ENCODE results near the gene NINJ2.

DNA sequence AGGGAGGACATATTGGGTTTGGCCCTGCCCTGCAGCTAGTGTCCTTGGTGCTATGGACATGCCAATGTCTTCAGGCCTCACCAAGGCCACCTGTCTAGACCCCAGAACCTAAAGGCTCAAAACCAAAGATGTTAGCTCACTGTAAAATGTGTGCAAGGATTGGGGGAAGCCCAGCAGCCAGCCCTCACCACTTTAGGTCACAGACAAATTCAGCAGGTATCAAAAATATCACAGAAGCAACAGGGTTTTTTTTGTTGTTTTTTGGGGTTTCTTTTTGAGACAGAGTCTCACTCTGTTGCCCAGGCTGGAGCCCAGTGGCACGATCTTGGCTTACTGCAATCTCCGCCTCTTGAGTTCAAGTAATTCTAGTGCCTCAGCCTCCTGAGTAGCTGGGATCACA lies 29.0 kb upstream of the NINJ2 start:
- TF ChIP-seq, protein P1, sequence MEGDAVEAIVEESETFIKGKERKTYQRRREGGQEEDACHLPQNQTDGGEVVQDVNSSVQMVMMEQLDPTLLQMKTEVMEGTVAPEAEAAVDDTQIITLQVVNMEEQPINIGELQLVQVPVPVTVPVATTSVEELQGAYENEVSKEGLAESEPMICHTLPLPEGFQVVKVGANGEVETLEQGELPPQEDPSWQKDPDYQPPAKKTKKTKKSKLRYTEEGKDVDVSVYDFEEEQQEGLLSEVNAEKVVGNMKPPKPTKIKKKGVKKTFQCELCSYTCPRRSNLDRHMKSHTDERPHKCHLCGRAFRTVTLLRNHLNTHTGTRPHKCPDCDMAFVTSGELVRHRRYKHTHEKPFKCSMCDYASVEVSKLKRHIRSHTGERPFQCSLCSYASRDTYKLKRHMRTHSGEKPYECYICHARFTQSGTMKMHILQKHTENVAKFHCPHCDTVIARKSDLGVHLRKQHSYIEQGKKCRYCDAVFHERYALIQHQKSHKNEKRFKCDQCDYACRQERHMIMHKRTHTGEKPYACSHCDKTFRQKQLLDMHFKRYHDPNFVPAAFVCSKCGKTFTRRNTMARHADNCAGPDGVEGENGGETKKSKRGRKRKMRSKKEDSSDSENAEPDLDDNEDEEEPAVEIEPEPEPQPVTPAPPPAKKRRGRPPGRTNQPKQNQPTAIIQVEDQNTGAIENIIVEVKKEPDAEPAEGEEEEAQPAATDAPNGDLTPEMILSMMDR (IDR thresholded peaks at IDR 0.05), result no peak
- no peak for TF ChIP-seq POLR2AphosphoS5 (IDR thresholded peaks at IDR 0.05)
- no peak for TF ChIP-seq POLR2A (IDR thresholded peaks at IDR 0.05)
